SK-N-MC (cell line): ENCODE data around the gene SKAP2.

ENCODE experiments used
- DNase-seq: peaks from one replicate; pipeline ENCODE4 v3.0.0-alpha.2; 2011; ENCODE audit warnings: low read depth, low spot score
- H3K27ac ChIP-seq: fragments of 200-600 bp; sonication (generic); 2 replicates; pipeline ENCODE4 v1.5.1; 2016; ENCODE audit warnings: mixed run types
- H3K36me3 ChIP-seq: fragments of 200-600 bp; sonication (generic); 2 replicates; pipeline ENCODE4 v1.6.1; 2017; ENCODE audit warnings: antibody characterized with exemption, low read length, mixed read lengths; ENCODE audit not compliant: insufficient read depth
- H3K4me3 ChIP-seq: fragments of 200-600 bp; sonication (generic); 2 replicates; pipeline ENCODE4 v1.5.1; 2016
- H3K9ac ChIP-seq: fragments of 200-600 bp; sonication (generic); 2 replicates; pipeline ENCODE4 v1.8.0; 2017; ENCODE audit warnings: mixed run types, mixed read lengths; ENCODE audit not compliant: insufficient read length
- H3K9me3 ChIP-seq: fragments of 200-600 bp; sonication (generic); 2 replicates; pipeline ENCODE4 v1.6.1; 2017; ENCODE audit warnings: low read depth, mild to moderate bottlenecking, antibody characterized with exemption, low read length, moderate library complexity, mixed read lengths
- EZH2 ChIP-seq: fragments of 200-600 bp; sonication (generic); IDR thresholded peaks from one replicate; pipeline ENCODE4 v1.6.1; 2017; ENCODE audit warnings: antibody characterized with exemption
- FOXP2 ChIP-seq: optimal IDR thresholded peaks from 2 replicates; pipeline ENCODE3; 2011; ENCODE audit warnings: mild to moderate bottlenecking, moderate library complexity; ENCODE audit not compliant: insufficient read depth; ENCODE audit errors: extremely low read length, control extremely low read depth
- POLR2AphosphoS5 ChIP-seq: IDR thresholded peaks from 2 replicates; pipeline ENCODE4 v1.6.1; 2012; ENCODE audit warnings: mild to moderate bottlenecking, low read depth, low read length, borderline replicate concordance

The SKAP2 gene

GRCh38 chr7:26699766-26700165 is 164.6 kb downstream of the SKAP2 start:
- Histone ChIP-seq H3K36me3 (no peaks in the 10 kb centered on the region), H3K9me3 (no peaks in the 10 kb centered on the region), H3K27ac (no peak overlapping the region), H3K4me3 (no peak overlapping the region), H3K9ac (no peak overlapping the region)
- DNase-seq, result no peak
- TF ChIP-seq FOXP2, result no peak
- TF ChIP-seq POLR2AphosphoS5, result no peak
- TF ChIP-seq EZH2, result no peak

DNA sequence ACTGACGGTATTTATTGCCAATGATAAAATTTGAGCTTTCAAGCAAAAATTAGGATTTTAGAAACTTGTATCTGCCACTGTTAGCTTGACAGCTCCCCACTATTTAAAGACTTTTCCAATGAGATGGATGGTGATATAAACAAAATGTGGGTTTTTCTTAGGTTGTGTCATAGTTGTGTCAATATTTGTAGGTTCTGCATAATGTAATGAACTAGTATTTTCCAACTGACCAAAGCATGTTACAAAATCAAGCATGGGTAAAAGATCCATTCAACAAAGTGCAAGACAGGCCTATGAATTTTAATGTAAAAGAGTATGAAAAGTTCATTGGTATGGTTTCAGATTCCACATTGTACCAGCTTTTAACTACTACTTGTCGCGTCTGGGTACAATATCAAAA is 165.6 kb downstream of the SKAP2 start:
- DNase-seq, result no peak
- H3K27ac ChIP-seq, result no peak overlapping the region

DNA sequence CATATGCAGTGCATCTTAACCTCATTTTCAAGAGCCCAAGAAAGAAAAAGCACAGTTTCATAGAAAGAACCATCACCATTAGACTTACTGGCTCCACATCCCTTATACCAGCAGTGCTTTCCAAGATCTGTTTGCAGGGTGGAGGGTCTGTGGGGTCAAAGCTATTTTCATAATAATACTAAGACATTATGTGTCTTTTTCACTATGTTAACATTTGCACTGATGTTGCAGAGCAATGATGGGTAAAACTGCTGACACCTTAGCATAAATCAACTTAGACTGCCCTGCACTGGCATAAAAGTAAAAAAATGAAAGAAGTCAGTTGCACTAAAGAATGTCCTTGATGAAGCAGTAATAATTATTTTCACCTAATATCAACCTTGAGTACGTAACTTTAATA is 166.2 kb downstream of the SKAP2 start:
- Histone ChIP-seq H3K9ac (no peak overlapping the region), H3K4me3 (no peak overlapping the region), H3K27ac (no peak overlapping the region), H3K36me3 (no peaks in the 10 kb centered on the region), H3K9me3 (no peaks in the 10 kb centered on the region)
- no peak for TF ChIP-seq EZH2
- TF ChIP-seq POLR2AphosphoS5, result no peak
- TF ChIP-seq FOXP2, result no peak
- no peak for DNase-seq

More for the DNA sequence above, 165.6 kb downstream of the SKAP2 start:
- Histone ChIP-seq H3K9me3 (no peaks in the 10 kb centered on the region), H3K9ac (no peak overlapping the region), H3K36me3 (no peaks in the 10 kb centered on the region), H3K4me3 (no peak overlapping the region)
- no peak for TF ChIP-seq FOXP2
- no peak for TF ChIP-seq EZH2
- no peak for TF ChIP-seq POLR2AphosphoS5

GRCh38 chr7:26696978-26697377 is 167.4 kb downstream of the SKAP2 start:
- Histone ChIP-seq H3K27ac (no peak overlapping the region), H3K9ac (no peak overlapping the region), H3K4me3 (no peak overlapping the region), H3K36me3 (no peaks in the 10 kb centered on the region), H3K9me3 (no peaks in the 10 kb centered on the region)
- DNase-seq, result no peak
- TF ChIP-seq FOXP2 (no peak), POLR2AphosphoS5 (no peak), EZH2 (no peak)

DNA sequence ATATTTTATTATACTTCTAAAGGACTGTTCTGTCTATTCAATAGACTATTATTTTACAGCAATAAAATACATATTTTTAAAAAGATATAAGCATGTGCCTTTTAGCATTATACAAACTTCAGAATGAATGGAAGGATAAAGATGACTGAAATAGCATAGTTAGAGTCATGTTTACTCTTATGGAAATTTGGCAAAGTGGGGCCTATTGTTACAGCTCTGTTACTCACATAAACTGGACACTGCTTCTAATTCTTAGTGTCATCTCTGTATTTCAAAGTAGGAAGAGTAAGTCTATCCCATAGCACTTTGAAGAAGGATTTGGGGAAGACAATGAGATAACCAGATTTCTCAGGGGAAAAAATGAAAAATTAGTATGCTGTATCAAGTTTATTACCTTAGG is 168.2 kb downstream of the SKAP2 start:
- Histone ChIP-seq H3K4me3 (no peak overlapping the region), H3K27ac (no peak overlapping the region), H3K9me3 (no peaks in the 10 kb centered on the region), H3K36me3 (no peaks in the 10 kb centered on the region), H3K9ac (no peak overlapping the region)
- TF ChIP-seq FOXP2 (no peak), POLR2AphosphoS5 (no peak), EZH2 (no peak)
- DNase-seq, result no peak

- no peak for DNase-seq
- TF ChIP-seq FOXP2 (no peak), EZH2 (no peak), POLR2AphosphoS5 (no peak)
- Histone ChIP-seq H3K9me3 (no peaks in the 10 kb centered on the region), H3K9ac (no peak overlapping the region), H3K4me3 (no peak overlapping the region), H3K27ac (no peak overlapping the region), H3K36me3 (no peaks in the 10 kb centered on the region)
Measured at GRCh38 chr7:26694713-26695112, 169.7 kb downstream of the SKAP2 start.

GRCh38 chr7:26694141-26694540 is 170.2 kb downstream of the SKAP2 start:
- no peak overlapping the region for H3K27ac ChIP-seq
- no peak for DNase-seq
- no peak overlapping the region for H3K9ac ChIP-seq
- H3K9me3 ChIP-seq, result no peaks in the 10 kb centered on the region
- no peak for TF ChIP-seq FOXP2
- no peaks in the 10 kb centered on the region for H3K36me3 ChIP-seq
- no peak overlapping the region for H3K4me3 ChIP-seq

DNA sequence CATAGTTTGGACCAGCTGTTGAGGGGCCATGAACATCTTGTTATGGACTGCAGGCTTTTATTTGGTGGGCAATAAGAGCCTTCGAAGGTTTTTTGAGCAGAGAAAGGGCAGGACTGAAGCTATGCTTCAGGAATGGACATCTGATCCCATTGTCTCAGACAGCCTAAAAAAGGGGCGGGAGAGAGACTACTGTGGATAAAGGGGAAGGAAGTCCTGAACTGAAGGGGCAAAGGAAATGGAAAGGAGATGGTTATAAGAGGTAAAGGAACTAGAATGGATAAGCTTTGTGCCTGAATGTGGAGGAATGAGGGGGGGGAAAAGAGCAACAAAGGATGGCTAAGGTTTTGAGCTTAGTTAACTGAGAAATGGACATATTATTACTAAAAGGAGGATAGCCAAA is 172.5 kb downstream of the SKAP2 start:
- Histone ChIP-seq H3K4me3 (no peak overlapping the region), H3K9ac (no peak overlapping the region), H3K36me3 (no peaks in the 10 kb centered on the region), H3K9me3 (no peaks in the 10 kb centered on the region), H3K27ac (no peak overlapping the region)
- DNase-seq, result no peak
- no peak for TF ChIP-seq EZH2
- no peak for TF ChIP-seq FOXP2
- no peak for TF ChIP-seq POLR2AphosphoS5

DNA sequence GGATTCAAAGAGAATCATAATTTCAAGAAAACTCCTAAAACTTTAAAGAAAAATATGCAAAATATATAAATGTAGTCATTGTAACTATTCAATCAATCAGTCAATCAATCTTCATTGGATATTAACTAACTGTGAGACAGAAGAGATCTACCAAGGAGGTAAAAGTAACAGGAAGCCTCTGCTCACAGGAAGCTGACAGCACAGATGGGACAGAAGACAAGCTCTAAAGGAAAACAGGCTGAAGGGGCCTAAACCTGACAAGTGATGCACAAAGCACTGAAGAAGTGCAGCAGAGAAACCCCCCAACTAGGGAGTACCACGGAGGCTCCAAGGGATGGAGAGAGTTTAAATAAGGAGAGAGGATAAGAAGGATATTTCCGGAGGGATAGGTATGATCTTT is 173.0 kb downstream of the SKAP2 start:
- Histone ChIP-seq H3K9me3 (no peaks in the 10 kb centered on the region), H3K27ac (no peak overlapping the region), H3K4me3 (no peak overlapping the region), H3K9ac (no peak overlapping the region), H3K36me3 (no peaks in the 10 kb centered on the region)
- TF ChIP-seq EZH2, result no peak
- no peak for TF ChIP-seq POLR2AphosphoS5
- no peak for TF ChIP-seq FOXP2
- no peak for DNase-seq
